Stimulated activated CD8-positive, alpha-beta memory T cell treated with anti-CD3 and anti-CD28 coated beads, Interleukin-15, amount 100 ng/mL, for 4 hours (primary cell): Measurements from ENCODE around the gene ORC3.
A peak's percentile ranks its signal among the peaks of the same experiment; 100 is the strongest.

Experiments used
- DNase-seq, 2 donors: peaks; one replicate each; pipeline ENCODE4 v3.0.0-alpha.2; 2020; ENCODE audit warnings: low read depth in 2 of 2

Gene ORC3

GRCh38 chr6:87589693-87590416 is at the start of gene ORC3, which contains the start of gene RARS2:
Gene ORC3, plus strand, starts transcription at chr6:87590135. Its CDS starts 34 bp downstream, at chr6:87590169.
Gene RARS2, minus strand, starts transcription at chr6:87589987. Its CDS starts 30 bp downstream, at chr6:87589957.
- DNase-seq, result peak; percentile 81 to 86

- DNase-seq, result no peak
Measured at GRCh38 chr6:87540539-87540938, 49.4 kb upstream of the ORC3 start.

GRCh38 chr6:87541041-87541440 is 48.9 kb upstream of the ORC3 start:
- DNase-seq, result no peak

DNA sequence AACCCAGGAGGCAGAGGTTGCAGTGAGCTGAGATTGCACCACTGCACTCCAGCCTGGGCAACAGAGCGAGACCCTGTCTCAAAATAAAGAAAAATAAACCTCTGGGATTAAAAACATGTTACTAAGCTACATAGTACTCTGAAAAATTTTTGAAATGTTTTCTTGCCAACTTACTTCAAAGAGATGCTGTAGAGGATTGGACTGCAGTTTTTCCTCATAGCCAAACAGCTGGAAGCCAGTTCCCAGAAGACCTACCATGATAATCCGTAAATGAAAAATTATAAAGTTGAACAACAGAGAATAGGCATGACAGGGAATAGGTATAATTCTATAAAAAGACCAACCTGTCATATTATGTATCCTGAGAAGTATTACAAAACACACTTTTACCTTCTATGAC is 48.2 kb upstream of the ORC3 start:
- no peak for DNase-seq

GRCh38 chr6:87543696-87544473 is 46.0 kb upstream of the ORC3 start:
- DNase-seq, result no peak

- DNase-seq, result no peak
Measured at GRCh38 chr6:87544474-87544735, 45.5 kb upstream of the ORC3 start.

- DNase-seq, result no peak
Measured at GRCh38 chr6:87551799-87552198, 38.1 kb upstream of the ORC3 start.

DNA sequence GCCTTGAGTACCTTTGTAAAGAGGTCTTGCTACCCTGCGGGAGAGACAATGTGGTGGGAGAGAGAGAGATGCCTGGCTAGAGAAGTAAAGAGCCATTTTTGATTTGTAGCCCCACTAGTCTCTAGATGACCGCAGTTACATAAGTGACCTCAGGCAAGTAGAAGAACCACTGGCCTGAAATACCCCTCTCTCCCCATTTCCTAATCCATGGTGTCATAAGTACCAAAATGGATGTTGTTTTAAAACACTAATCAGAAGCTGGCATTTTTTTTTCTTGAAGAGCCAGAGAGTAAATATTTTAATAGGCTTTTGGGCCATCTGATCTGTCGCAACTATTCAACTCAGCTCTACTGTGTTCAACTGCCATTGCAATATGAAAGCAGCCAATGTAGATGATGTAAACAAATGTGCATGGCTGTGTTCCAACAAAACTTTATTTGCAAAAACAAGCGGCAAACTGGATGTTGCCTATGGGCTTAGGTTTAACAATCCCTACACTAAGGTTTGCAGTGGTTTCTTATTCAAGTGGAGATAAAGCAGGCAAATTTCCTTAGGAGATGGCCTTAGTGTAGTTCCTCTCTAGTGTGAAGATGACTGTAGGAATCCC is 36.7 kb upstream of the ORC3 start:
- DNase-seq, result no peak

DNA sequence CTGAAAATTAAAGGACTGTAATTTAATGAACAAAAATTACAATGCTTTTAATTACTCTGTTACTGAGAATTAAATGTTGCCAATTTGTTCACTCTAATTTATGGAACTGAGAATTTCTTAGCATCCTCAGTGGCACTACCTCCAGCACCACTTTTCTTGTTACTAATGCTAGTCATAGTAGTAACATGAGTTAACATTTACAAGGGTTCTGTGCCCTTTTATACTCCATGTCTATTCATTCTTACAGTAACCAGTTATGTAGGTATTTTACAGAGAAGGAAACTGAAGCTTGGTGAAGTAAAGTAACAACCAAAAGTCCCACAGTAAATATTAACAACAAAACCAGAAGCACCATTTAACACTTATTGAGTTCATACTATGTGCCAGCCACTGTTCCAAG is 34.4 kb upstream of the ORC3 start:
- no peak for DNase-seq

DNA sequence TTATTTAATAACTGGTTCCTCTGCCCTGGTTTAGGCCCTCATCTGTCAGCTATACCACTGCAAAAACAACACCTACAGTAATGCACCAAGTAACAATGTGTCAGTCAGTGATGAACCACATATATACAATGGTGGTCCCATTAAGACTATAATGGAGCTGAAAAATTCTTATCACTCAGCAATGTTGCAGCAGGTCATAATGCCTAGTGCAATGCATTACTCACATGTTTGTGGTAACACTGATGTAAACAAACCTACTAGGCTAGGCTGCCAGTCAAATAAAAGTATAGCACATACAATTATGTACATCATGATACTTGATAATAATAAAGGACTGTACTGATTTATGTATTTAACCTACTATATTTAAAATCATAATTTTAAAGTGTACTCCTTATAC is 31.5 kb upstream of the ORC3 start:
- DNase-seq, result no peak

- DNase-seq, result no peak
Measured at GRCh38 chr6:87561017-87561416, 28.9 kb upstream of the ORC3 start.

- DNase-seq, result no peak
Measured at GRCh38 chr6:87572021-87572420, 17.9 kb upstream of the ORC3 start.

GRCh38 chr6:87572883-87573282 is 17.1 kb upstream of the ORC3 start:
- no peak for DNase-seq

DNA sequence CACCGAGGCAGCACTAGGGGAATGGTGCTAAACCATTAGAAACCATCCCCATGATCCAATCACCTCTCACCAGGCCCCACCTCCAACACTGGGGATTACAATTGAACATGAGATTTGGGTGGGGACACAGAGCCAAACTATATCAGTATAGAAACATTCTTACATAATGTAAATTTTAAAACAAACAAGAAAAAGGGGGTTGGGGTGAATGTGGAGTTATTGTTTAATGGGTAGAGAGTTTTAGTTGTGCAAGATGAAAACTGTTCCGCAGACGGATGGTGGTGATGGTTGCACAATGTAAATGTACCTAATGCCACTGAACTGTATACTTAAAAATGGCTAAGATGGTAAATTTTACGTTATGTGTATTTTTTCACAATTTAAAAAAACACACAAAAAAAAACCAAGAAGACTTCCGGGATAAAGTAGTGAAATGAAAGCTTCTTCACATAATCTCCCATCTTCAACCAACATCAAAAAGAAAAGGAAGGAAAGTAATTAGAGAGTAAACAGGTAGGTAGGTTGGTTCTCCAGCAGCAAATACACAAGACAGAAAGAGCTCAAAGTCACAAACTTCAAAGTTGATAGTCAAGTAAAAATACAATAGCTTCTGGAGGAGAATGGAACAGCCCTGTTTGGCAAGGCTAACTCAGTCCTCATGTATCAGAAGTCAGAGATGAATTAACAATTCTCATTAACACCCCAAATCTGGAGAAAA is 16.5 kb upstream of the ORC3 start:
- no peak for DNase-seq

GRCh38 chr6:87574237-87574804 is 15.6 kb upstream of the ORC3 start:
- DNase-seq, result no peak

- DNase-seq, result no peak
Measured at GRCh38 chr6:87575423-87575822, 14.5 kb upstream of the ORC3 start.

DNA sequence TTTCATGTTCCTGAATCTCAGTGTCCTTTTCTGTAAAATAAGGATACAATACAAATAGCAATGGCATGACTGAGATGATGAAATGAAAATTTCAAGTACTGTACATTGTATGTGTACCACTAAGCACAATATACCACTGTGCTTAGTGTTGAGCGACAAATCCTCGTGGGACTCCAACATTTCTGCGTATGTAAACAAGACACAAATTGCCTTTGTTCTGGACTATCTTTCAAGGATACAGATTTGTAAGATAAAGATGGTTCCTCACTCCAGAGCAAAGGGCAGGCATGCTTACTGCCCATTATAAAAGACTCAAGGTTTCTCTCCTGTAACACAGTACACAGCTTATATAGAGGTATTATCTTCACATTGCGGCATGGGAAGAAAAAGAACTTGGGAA is 6.1 kb upstream of the ORC3 start:
- no peak for DNase-seq

DNA sequence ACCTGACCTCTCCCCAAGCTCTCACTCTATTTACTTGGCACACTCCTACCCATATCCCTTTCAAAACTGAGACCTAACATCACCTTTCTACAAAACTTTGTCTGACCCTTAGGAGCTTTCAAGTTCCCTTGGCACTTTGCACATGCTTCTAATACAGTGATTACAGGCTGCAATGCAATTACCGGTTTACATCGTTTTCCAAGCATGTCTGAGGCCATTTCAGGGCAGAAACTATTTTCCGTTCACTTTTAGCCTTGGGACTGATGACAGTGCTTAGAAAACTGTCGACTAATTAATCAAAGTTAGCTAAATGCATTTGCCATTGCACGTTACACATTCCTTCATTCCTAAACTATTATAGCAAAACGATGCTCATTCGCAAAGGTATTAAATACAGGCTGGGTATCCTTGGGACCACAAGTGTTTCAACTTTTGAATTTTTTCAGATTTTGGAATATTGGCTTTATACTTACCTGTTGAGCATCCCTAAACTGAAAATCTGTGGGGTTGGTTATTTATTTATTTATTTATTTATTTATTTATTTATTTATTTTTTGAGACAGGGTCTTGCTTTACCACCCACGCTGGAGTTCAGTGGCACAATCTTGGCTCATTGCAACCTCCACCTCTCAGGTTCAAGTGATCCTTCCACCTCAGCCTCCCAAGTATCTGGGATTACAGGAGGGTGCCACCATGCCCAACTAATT is 3.4 kb upstream of the ORC3 start:
- no peak for DNase-seq

DNA sequence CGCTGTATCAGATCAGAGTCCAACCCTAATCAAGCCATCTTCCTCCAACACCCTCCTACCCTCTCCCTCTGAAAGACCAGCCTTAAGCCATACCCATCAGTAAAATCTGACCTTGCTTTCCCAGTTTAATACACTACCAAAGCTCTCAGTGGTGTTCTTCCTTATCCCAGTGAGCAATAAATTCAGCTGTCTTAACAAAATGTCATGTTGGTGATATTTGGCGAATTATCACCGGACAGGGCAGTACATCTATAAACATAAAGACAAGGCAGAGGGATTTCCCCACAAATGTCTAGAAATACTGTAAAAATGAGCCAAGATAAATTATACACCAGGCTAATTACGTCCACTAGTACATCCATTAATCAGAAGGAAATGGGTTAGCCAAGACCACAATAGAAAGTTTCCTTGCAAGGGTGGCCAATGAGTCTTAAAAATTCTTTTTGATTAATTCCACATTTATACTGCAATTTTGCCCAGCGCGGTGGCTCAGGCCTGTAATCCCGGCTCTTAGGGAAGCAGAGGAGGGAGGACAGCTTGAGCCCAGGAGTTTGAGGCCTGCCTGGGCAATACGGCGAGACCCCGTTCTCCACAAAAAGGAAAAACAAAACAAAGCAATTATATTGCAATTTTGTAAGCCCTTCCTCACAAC is 1.1 kb upstream of the ORC3 start:
- DNase-seq, result no peak

- DNase-seq, result no peak
Measured at GRCh38 chr6:87590417-87590880, 514 bp downstream of the ORC3 start.

DNA sequence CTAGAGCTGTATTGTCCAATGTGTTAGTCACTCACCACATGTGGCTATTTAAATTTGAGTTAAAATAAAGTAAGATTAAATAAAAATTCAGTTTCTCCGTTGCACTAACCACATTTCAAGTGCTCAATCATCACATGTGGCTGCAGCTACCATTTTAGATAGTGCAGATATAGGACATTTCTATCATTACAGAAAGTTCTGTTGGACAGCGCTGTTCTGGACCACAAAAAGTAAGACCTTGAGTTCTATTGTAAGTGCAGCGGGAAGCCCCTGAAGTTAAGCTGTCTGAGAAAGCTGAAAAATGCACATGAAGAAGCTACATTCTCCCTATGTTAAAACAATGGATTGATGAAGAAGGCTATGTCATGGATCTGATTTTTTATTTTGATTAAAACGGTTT is 1.1 kb downstream of the ORC3 start:
- DNase-seq, result no peak
